Neuronal stem cell (in vitro differentiated cells): ENCODE results near the gene SNRNP48.

Source experiments
- DNase-seq: peaks from one replicate; pipeline ENCODE4 v3.0.0-alpha.2; 2013; ENCODE audit warnings: low spot score
- H2AFZ ChIP-seq: one replicate; pipeline ENCODE4 v1.6.1; 2013; ENCODE audit warnings: mild to moderate bottlenecking, low read length, inconsistent platforms
- H2AK5ac ChIP-seq: 2 replicates; pipeline ENCODE4 v1.6.1; 2013; ENCODE audit warnings: low read depth, mild to moderate bottlenecking, inconsistent platforms, low read length, moderate library complexity, mixed read lengths
- H2BK120ac ChIP-seq: 2 replicates; pipeline ENCODE4 v1.6.1; 2013; ENCODE audit warnings: low read depth, mild to moderate bottlenecking, inconsistent platforms, low read length, moderate library complexity, mixed read lengths
- H2BK12ac ChIP-seq: one replicate; pipeline ENCODE4 v1.6.1; 2013; ENCODE audit warnings: low read length, inconsistent platforms
- H2BK15ac ChIP-seq: 2 replicates; pipeline ENCODE4 v1.6.1; 2013; ENCODE audit warnings: mild to moderate bottlenecking, low read length, inconsistent platforms, mixed read lengths
- H2BK5ac ChIP-seq: one replicate; pipeline ENCODE4 v1.6.1; 2013; ENCODE audit warnings: inconsistent platforms, mild to moderate bottlenecking, low read length, moderate library complexity
- H3K14ac ChIP-seq: one replicate; pipeline ENCODE4 v1.6.1; 2013; ENCODE audit warnings: low read length, inconsistent platforms
- H3K18ac ChIP-seq: 2 replicates; pipeline ENCODE4 v1.6.1; 2013; ENCODE audit warnings: low read length, inconsistent platforms
- H3K23ac ChIP-seq: 2 replicates; pipeline ENCODE4 v1.6.1; 2013; ENCODE audit warnings: low read depth, mild to moderate bottlenecking, mixed read lengths, low read length, inconsistent platforms; ENCODE audit not compliant: poor library complexity
- H3K27ac ChIP-seq: replicated peaks from 3 replicates; pipeline ENCODE4 v1.5.1; 2013; ENCODE audit warnings: low read length, inconsistent platforms
- H3K27me3 ChIP-seq, 3 experiments: 2 replicates each; pipeline ENCODE4 v1.6.1; 2013; ENCODE audit warnings: low read length in 3 of 3, mild to moderate bottlenecking in 2 of 3, inconsistent platforms in 1 of 3, low read depth in 1 of 3, mixed read lengths in 1 of 3, moderate library complexity in 1 of 3; ENCODE audit not compliant: control insufficient read depth in 3 of 3, insufficient read depth in 3 of 3
- H3K36me3 ChIP-seq, 2 donors: replicated peaks in 1 of 2; 2 replicates each; pipeline ENCODE4 v1.6.1; 2013; ENCODE audit warnings: low read length in 2 of 2; ENCODE audit not compliant: control insufficient read depth in 2 of 2, insufficient read depth in 2 of 2
- H3K4ac ChIP-seq: 2 replicates; pipeline ENCODE4 v1.6.1; 2013; ENCODE audit warnings: inconsistent platforms, mild to moderate bottlenecking, low read length, moderate library complexity
- H3K4me1 ChIP-seq, 2 donors: 1 replicate in 1 of 2; 2 replicates in 1 of 2; pipeline ENCODE4 v1.6.1; 2013; ENCODE audit warnings: low read length in 2 of 2, low read depth in 1 of 2; ENCODE audit not compliant: control insufficient read depth in 2 of 2, insufficient read depth in 1 of 2
- H3K4me2 ChIP-seq: one replicate; pipeline ENCODE4 v1.6.1; 2013; ENCODE audit warnings: mild to moderate bottlenecking, low read length, inconsistent platforms; ENCODE audit not compliant: insufficient read depth, poor library complexity, severe bottlenecking
- H3K4me3 ChIP-seq, 2 donors: 2 replicates each; pipeline ENCODE4 v1.5.1; 2013; ENCODE audit warnings: low read length in 2 of 2, mild to moderate bottlenecking in 2 of 2, inconsistent platforms in 1 of 2, moderate library complexity in 1 of 2
- H3K79me1 ChIP-seq: one replicate; pipeline ENCODE4 v1.6.1; 2013; ENCODE audit warnings: low read depth, mild to moderate bottlenecking, inconsistent platforms, low read length, moderate library complexity
- H3K9ac ChIP-seq: one replicate; pipeline ENCODE4 v1.6.1; 2013; ENCODE audit warnings: mild to moderate bottlenecking, low read depth, low read length, inconsistent platforms; ENCODE audit not compliant: poor library complexity
- H3K9me3 ChIP-seq, 2 donors: replicated peaks in 1 of 2; 2 replicates each; pipeline versions ENCODE3 to v1.6.1; 2013; ENCODE audit warnings: low read length in 2 of 2, mild to moderate bottlenecking in 2 of 2, inconsistent platforms in 1 of 2, low read depth in 1 of 2, mixed read lengths in 1 of 2, moderate library complexity in 1 of 2; ENCODE audit not compliant: control insufficient read depth in 2 of 2, insufficient read depth in 1 of 2
- H4K8ac ChIP-seq: one replicate; pipeline ENCODE4 v1.6.1; 2013; ENCODE audit warnings: low read depth, mild to moderate bottlenecking, inconsistent platforms, low read length, moderate library complexity
- H4K91ac ChIP-seq: one replicate; pipeline ENCODE4 v1.6.1; 2013; ENCODE audit warnings: low read length, low read depth, mild to moderate bottlenecking, inconsistent platforms; ENCODE audit not compliant: poor library complexity
- WGBS, 2 donors: extraction: QIAGEN DNeasy Blood & Tissue Kit; methylation state at CpG; one replicate each; pipeline ENCODE4 v1.1.7; 2013; ENCODE audit warnings: missing lambda C conversion rate in 2 of 2, mixed read lengths in 1 of 2; ENCODE audit not compliant: insufficient read length in 2 of 2, insufficient replicate concordance in 1 of 2; ENCODE audit errors: extremely low coverage in 2 of 2; 5-methylcytosine and 5-hydroxymethylcytosine counted together

Gene SNRNP48

GRCh38 chr6:7604506-7604905 is 14.5 kb downstream of the SNRNP48 start:
- H2BK120ac ChIP-seq = no peak overlapping the region
- H3K18ac ChIP-seq = no peak overlapping the region
- H4K91ac ChIP-seq = no peak overlapping the region
- no peak overlapping the region for H3K27ac ChIP-seq
- H3K4me2 ChIP-seq = no peak overlapping the region
- H3K79me1 ChIP-seq = no peaks in the 10 kb centered on the region
- peaks cover 0 to 1% (median 0%) of the 10 kb centered on the region in 3 experiments for H3K27me3 ChIP-seq
- H3K14ac ChIP-seq = no peak overlapping the region
- H3K4ac ChIP-seq = no peak overlapping the region
- no peaks in the 10 kb centered on the region for H3K9me3 ChIP-seq
- no peak for DNase-seq
- H2BK5ac ChIP-seq = no peak overlapping the region
- no peak overlapping the region for H2AK5ac ChIP-seq
- no peak overlapping the region for H3K23ac ChIP-seq
- H3K4me1 ChIP-seq = no peaks in the 10 kb centered on the region
- H3K36me3 ChIP-seq = peaks cover 21 to 99% of the 10 kb centered on the region in 2 donors
- H2BK12ac ChIP-seq = no peak overlapping the region
- H3K4me3 ChIP-seq = no peak overlapping the region
- H4K8ac ChIP-seq = no peak overlapping the region
- WGBS, 2 donors = no CpG with 5 or more reads among the region's 2 CpGs
- no peak overlapping the region for H2AFZ ChIP-seq
- H3K9ac ChIP-seq = no peak overlapping the region
- H2BK15ac ChIP-seq = no peak overlapping the region

GRCh38 chr6:7615611-7616383 is 25.8 kb downstream of the SNRNP48 start:
- DNase-seq = peak; percentile 47
- no peak overlapping the region for H2BK15ac ChIP-seq
- peaks cover 0 to 41% (median 0%) of the 10 kb centered on the region in 3 experiments for H3K27me3 ChIP-seq
- no peak overlapping the region for H3K14ac ChIP-seq
- H3K9me3 ChIP-seq = no peaks in the 10 kb centered on the region
- no peaks in the 10 kb centered on the region for H3K79me1 ChIP-seq
- H3K23ac ChIP-seq = no peak overlapping the region
- H2AK5ac ChIP-seq = no peak overlapping the region
- H3K9ac ChIP-seq = no peak overlapping the region
- no peaks in the 10 kb centered on the region for H3K4me1 ChIP-seq
- no peak overlapping the region for H3K4me2 ChIP-seq
- no peak overlapping the region for H2BK5ac ChIP-seq
- no peak overlapping the region for H3K18ac ChIP-seq
- no peak overlapping the region for H3K4ac ChIP-seq
- H2AFZ ChIP-seq = no peak overlapping the region
- WGBS, 2 donors = no CpG with 5 or more reads among the region's 7 CpGs
- H4K91ac ChIP-seq = no peak overlapping the region
- no peak overlapping the region for H4K8ac ChIP-seq
- H2BK12ac ChIP-seq = no peak overlapping the region
- H3K36me3 ChIP-seq = peaks cover 6 to 25% of the 10 kb centered on the region in 2 donors
- H2BK120ac ChIP-seq = no peak overlapping the region
- no peak overlapping the region for H3K27ac ChIP-seq
- no peak overlapping the region for H3K4me3 ChIP-seq

- Histone ChIP-seq H2BK12ac (no peak overlapping the region), H3K27me3 (peaks cover 0 to 64% (median 0%) of the 10 kb centered on the region in 3 experiments), H3K23ac (no peak overlapping the region), H3K18ac (no peak overlapping the region), H3K4me3 (no peak overlapping the region), H2AFZ (no peak overlapping the region), H3K9ac (no peak overlapping the region), H2BK5ac (no peak overlapping the region), H2BK120ac (no peak overlapping the region), H2BK15ac (no peak overlapping the region), H3K36me3 (peaks cover 0 to 7% of the 10 kb centered on the region in 2 donors), H3K79me1 (no peaks in the 10 kb centered on the region), H3K4me1 (no peaks in the 10 kb centered on the region), H4K91ac (no peak overlapping the region), H2AK5ac (no peak overlapping the region), H3K14ac (no peak overlapping the region), H3K27ac (no peak overlapping the region), H3K4ac (no peak overlapping the region), H3K9me3 (peaks cover 0 to 1% of the 10 kb centered on the region in 2 donors), H4K8ac (no peak overlapping the region), H3K4me2 (no peak overlapping the region)
- no peak for DNase-seq
- WGBS, 2 donors = no CpG with 5 or more reads among the region's 12 CpGs
These were observed 28.1 kb downstream of the SNRNP48 start for GRCh38 chr6:7617801-7618764.

GRCh38 chr6:7621761-7622160 is 31.8 kb downstream of the SNRNP48 start:
- H2BK12ac ChIP-seq = no peak overlapping the region
- no peak overlapping the region for H2BK120ac ChIP-seq
- no peak overlapping the region for H3K23ac ChIP-seq
- no peak overlapping the region for H2AFZ ChIP-seq
- no peaks in the 10 kb centered on the region for H3K79me1 ChIP-seq
- no peak overlapping the region for H3K18ac ChIP-seq
- H3K27ac ChIP-seq = no peak overlapping the region
- no CpG with 5 or more reads among the region's 5 CpGs for WGBS, 2 donors
- no peak overlapping the region for H3K4ac ChIP-seq
- H3K9ac ChIP-seq = no peak overlapping the region
- H3K14ac ChIP-seq = no peak overlapping the region
- no peak overlapping the region for H3K4me3 ChIP-seq
- DNase-seq = no peak
- no peak overlapping the region for H4K8ac ChIP-seq
- H3K4me1 ChIP-seq = peaks cover 8 to 9% of the 10 kb centered on the region in 2 donors
- H3K9me3 ChIP-seq = peaks cover 0 to 1% of the 10 kb centered on the region in 2 donors
- peaks cover 0 to 85% (median 0%) of the 10 kb centered on the region in 3 experiments for H3K27me3 ChIP-seq
- H3K36me3 ChIP-seq = no peaks in the 10 kb centered on the region
- H2BK5ac ChIP-seq = no peak overlapping the region
- no peak overlapping the region for H2BK15ac ChIP-seq
- H4K91ac ChIP-seq = no peak overlapping the region
- no peak overlapping the region for H2AK5ac ChIP-seq
- H3K4me2 ChIP-seq = no peak overlapping the region
